DMS153 (cell line): Measurements from ENCODE around the gene C11orf54.
"Not testable (repeated sequence)": the region's sequence is repeated elsewhere in the genome, so short reads cannot be mapped to it uniquely, and the experiment has no call there.

ENCODE experiments used
- DNase-seq: peaks from one replicate; lab custom pipeline; 2025; lab: John Stamatoyannopoulos, UW

The C11orf54 gene

DNA sequence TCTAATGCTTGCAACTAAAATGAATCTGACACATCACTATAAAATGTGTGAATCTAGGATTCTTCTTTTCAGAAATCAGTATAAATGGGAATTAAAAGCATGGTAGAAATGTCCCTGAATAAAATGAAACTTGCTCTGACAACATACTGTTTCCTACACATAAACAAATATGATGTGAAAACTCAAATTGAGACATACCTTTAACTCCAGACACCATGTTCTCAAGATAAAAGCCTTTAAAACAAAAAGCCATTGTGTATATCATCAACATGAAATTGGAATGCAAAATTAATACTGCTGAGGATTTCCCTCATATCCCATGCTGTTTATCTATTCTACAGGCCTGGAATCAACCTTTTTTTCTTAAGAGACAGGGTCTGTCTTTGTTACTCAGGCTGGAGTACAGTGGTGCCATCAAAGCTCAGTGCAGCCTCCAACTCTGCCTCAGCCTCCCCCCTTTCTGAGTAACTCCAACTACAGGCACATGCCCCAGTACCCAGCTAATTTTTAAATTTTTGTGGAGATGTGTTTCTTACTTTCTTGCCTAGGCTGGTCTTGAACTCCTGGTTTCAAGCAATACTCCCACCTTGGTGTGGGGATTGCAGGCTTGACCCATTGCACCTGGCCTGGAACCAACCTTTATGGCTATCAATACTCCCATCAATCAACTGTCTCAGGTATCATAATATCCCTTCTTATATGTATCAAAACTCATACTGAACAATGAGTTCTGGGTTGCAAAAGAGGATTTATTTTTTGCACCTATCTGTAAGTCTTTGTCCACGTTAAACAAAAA, 6.8 kb upstream of the C11orf54 start:
- DNase-seq = no peak

DNA sequence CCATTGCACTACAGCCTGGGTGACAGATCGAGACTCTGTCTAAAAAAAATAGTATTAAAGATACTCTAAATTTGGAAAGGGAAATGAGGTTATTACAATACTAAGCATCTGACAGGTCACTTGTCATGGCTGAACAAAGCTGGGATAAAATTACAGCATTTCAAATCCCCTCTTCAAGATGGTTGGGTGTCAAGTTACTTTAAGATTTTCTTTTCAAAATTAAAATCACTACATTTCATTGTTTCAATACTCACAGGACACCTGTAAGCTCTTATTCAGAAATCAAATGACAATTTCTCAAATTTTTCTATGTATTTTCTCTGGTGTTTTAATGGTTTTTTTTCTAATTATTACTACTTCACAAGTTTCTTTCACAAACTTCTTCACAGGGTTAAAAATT, 5.8 kb upstream of the C11orf54 start:
- no peak for DNase-seq

DNA sequence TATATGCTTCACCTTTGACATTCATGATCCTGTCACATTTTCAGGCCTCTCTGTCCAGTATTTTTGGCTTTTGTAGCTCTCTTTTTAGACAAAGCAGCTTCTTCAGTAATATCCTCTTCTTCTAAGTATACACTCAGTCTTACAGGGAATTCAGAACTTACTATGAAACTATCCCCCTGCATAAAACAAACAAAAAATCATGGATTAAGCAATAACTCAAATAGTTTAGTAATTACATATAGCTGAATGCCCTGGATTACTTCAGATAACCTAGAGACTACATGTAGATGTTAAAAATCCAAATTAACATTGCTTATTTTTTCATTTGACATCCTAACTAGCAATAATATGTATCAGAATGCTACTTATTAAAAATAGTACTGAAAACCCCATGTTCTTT, 5.3 kb upstream of the C11orf54 start:
- no peak for DNase-seq

DNA sequence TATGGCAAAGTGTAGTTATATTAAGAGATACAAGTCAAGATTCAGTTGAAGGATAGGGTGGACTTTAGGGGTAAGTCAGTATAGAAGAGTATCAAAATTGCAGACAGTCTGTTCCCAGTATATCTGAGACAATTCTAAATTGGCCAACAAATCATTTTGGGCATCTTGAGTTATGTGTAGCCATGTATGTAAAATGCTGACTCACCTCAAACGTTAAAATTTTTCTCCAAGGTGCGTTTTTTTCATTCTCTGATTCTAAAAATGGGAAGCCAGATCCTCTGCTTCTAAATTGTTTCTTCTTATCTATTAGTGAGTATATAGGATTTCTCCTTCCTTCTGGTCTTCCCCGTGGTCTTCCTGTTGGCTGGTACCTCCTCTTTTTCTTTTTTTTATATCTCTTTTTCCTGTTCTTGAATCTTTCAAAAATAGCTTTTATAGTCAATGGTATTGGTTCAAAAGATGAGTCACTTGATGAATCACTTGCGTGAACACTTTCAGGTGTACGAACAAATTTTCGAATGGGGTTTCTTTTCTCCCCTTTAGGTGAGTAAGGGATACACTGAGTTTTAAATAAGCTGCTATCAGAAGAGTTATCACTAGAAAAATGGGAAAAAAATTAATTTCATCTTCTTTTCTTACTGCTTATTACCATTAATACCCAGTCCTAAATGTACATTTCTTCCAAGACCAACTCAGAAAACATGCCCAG, 3.4 kb upstream of the C11orf54 start:
- DNase-seq = no peak

DNA sequence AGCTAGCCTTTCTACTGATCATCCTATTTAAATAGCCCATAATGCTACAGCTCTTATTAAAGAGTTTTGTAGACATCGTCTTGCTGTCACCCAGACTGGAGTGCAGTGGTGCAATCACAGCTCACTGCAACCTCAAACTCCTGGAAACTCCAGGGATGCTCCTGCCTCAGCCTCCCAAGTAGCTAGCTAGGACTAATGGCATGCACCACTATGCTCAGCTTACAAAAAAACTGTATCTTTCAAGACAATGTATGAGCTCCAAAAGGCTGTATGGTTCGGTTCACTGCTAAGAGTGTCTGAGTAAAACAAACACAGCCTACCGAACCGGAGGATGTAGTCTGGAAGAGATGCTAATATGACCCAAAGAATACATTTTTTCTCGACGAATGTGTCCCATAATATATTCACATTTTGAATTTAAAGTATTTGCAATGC, 2.8 kb upstream of the C11orf54 start:
- no peak for DNase-seq

DNA sequence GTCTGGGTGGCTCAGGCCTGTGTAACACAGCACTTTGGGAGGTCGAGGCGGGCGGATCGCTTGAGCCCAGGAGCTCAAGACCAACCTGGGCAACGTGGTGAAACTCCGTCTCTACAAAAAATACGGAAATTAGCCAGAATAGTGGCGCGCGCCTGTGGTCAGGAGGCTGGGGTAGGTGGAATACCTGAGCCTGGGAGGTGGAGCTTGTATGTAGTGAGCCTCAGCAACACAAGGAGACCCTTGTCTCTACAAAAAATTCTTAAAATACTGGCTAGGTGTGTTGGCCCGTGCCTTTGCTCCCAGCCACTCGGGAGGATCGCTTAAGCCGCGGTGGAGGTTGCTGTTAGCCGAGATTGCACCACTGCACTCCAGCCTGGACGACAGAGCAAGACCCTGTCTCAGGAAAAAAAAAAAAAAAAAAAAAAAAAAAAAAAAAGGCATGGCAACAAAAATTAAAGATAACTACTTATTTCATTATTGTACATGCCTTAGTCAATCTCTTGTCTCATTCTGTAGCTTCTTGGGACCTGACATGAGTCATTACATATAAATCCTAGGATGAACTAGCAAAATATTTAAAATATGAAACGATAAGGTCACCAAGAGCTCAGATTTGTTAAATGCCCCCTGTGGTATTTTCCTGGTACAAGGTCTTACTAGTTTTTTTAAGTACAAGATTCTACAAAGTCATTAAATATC, 1.3 kb upstream of the C11orf54 start:
- no peak for DNase-seq

DNA sequence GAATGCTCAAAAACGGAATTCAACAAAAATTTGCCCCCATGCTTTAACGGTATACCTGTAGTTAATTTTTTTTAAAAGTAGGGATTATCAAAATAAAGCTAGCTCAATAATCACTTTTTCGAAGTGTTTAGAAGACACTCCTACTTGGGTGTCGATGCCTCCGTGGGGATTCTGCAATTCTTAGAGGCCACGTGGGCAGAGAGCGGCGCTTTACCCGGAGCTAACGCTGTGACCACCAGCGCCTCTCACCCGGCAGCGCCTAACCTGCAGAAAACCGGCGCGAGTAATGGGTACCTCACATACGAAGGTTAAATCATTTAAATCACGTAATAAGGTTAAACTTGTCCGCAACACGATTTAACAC, 760 bp upstream of the C11orf54 start:
- DNase-seq = peak; percentile 4

DNA sequence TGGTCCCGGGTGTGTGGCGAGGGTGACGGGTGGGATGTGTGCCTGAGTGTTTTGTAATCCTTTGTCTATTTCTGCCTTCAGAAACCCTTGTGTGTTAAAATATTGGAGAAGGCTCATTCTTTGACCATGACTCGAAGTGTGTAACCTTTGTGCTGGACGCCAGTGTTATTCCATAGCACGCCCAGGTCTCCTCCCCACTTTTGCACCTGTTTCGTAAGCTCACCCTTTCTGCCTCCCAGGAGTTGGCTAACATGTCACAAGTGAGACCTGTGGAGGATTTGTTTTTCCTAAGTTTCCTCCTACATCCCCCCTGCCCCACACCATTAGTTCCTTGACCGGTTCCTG, 382 bp downstream of the C11orf54 start:
- peak; percentile 30 for DNase-seq

DNA sequence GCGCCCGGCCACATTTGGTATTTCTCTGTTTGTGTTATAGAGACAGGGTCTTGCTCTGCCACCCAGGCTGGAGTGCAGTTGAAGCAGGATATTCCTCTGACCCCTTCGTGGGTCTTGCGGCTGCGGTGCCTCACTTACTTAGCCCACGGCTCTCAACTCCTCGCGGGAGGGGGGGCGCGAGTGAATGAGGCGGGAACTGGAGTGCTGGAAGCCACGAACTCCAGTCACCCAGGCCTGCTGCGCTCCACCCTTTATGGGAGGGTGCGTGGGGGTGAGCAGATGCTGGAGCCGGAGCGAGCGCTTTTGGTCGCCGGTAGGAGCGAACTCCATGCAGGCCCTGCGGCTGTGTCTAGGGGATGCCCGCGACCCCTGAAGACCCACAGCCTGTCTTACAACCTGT, 1.8 kb downstream of the C11orf54 start:
- no peak for DNase-seq

DNA sequence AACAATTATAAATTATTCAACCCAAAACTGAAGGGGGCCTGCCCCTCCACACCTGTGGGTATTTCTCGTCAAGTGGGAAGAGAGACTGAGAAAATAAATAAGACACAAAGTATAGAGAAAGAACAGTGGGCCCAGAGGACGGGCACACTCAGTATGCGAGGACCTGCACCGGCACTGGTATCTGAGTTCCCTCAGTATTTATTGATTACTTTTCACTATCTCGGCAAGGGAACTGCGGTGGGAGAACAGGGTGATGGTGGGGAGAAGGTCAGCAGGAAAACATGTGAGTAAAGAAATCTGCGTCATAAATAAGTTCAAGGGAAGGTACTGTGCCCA, 3.2 kb downstream of the C11orf54 start:
- no peak for DNase-seq

DNA sequence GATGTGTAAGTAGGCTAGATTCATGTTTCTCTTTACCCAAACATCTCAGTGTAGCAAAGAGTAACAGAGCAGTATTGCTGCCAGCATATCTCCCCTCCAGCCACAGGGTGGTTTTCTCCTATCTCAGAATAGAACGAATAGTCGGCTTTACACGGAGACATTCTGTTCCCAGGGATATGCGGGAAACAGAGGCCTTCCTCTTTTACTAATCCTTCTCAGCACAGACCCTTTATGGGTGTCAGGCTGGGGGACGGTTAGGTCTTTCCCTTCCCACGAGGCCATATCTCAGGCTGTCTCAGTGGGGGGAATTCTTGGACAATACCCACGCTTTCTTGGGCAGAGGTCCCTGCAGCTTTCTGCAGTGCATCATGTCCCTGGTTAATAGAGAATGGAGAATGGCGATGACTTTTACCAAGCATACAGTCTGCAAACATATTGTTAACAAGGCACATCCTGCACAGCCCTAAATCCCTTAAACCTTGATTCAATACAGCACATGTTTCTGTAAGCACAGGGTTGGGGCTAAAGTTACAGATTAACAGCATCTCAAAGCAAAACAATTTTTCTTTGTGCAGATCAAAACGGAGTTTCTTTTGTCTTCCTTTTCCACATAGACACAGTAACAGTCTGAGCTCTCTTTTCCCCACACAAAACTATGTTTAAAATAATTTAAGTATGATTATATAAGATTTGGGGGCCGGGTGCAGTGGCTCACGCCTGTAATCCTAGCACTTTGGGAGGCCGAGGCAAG, 3.7 kb downstream of the C11orf54 start:
- DNase-seq = not testable (repeated sequence)

DNA sequence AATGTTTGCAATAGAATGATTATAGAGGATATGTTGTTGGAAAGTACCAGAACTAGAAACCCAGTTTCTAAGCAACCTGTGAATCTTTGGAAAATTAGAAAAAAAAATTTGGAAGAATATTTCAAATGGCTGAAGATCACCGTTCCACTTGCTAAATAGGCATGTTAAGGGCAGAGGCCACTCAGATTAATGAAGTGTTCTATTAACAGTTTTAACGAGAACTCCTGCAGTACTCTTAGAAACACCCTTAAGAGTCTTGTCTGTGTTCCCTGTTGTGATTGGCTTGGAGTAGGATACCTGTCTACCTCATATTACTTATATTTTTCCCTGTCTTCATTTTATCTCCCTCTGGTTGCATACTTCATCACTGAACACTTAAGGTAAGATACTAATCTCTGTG, 4.6 kb downstream of the C11orf54 start:
- no peak for DNase-seq

DNA sequence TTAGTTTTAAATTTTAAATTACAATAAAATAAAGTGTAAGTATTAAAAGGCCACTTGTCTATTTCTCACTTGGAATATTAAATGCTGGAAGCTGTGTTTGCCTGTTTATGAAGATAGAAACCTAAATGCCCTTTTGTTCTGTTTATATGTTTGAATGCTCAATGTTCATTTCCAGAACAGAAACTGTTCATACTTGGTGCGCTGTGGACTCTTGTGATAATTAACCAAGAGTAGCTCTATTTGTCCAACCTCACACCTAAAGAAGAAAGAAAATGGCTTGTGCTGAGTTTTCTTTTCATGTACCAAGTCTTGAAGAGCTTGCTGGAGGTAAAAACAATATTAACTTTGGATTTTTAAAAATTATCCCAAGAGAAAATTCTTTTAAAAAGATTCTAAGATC, 5.7 kb downstream of the C11orf54 start:
- no peak for DNase-seq

DNA sequence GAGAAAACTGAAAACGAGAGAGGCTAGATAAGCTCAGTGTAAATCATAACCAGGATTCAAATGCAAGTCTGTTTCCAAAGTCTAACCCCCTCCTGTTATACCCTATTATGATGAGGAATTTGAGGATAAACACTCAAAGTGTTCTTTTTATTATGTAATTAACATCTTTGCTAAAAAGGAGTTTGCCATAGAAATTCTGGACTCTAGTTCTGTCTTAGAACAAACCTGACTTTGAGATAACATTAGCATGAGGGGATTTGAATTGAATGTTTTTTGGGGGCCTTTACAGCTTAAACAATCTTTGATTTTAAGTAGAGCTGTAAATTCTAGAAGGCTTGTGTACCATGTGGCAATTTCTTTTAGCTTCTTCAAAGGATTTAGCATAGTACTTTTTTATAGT, 9.5 kb downstream of the C11orf54 start:
- no peak for DNase-seq

DNA sequence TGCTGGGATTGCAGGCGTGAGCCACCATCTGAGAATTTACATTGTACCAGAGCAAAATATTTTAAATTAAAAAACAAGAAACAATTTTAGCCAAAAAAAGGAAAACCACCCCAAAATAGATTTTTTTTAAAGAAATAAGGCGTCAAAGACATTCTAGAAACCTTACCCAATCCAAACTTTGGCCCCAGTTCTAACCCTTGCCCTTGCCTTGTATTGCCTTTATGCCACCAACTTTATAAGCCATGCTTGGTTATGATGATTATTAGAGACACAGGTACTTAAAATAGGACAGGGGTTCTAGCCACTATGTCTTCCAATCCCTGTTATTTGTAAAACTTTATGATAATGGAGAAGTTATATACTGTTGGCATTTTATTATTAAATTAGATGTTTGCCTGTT, 11.8 kb downstream of the C11orf54 start:
- no peak for DNase-seq

DNA sequence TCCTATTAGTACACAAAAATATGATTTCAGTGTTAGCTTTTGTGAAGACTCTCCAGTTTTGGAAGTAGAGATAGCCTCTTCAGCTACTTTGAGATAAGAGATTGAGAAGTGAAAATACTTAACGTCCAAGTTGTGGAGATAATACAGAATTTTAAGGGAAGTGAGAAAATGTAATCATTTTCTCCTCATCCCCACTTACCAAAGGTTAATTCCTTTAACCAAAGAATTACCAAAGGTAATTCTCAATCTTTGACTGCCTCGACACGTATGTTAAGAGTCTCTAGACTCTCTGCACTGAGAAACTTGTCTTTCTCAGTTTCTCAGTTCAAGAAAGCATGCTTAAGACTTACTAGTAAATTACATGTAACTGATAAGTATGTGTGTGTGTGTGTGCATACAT, 15.3 kb downstream of the C11orf54 start:
- DNase-seq = no peak

DNA sequence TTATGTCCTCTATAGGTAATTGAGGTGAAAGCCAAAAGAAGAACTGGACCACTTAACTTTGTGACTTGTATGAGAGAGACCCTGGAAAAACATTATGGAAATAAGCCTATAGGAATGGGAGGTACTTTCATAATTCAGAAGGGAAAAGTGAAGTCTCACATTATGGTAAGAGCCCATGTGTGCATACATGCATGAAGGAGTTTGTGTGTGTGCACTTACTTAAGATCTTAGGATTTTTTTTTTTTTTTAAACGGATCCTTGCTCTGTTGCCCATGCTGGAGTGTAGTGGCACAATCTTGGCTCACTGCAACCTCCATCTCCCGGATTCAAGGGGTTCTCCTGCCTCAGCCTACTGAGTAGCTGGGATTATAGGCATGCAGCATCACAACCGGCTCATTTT, 15.8 kb downstream of the C11orf54 start:
- DNase-seq = no peak

DNA sequence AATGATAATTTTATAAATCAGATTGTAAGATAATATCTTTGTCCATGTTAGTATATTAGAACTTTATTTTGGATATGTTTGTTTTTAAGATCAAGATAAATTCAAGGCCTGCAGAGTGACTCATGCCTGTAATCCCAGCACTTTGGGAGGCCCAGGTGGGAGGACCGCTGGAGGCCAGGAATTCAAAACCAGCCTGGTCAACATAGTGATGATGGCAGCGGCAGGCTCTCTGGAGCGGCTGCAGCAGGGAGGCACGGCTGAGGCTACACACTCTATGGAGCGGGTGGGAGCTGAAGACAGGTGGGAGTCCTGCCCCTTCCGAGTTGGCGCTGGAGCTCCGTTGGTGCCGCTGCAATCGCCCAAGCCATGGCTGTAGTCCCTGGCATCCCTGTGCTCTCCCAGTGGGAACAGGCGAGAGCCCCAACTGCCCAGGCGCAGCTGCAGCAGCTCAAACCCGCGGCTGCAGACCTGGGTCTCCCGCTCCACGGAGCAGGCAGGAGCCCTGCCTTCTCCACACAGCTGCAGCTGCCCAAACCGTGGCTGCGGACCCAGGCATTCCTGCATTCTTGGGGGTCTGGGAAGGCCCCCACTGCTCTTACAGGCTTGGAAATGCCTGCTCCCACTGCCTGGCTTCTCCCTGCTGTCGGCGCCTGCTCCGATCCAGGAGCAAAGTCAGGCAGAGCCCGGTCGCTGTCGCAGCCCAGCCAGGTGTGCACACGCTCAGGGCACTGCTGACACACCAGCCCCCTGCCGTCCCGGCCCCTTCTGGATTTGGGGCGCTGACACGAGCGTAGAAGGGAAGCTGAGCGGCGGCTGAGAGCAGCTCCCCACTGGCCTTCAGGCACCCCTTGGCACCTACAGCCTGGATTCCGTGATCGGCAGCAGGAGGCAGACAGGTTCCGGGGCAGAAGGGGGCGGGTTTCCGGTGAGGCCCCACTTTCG, 16.7 kb downstream of the C11orf54 start:
- no peak for DNase-seq

DNA sequence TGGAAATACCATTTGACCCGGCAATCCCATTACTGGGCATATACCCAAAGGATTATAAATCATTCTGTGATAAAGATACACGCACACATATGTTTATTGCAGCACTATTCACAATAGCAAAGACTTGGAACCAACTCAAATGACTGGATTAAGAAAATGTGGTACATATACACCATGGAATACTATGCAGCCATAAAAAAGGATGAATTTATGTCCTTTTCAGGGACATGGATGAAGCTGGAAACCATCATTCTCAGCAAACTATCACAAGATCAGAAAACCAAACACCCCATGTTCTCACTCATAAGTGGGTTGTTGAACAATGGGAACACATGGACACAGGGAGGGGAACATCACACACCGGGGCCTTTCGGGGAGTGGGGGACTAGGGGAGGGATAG, 17.7 kb downstream of the C11orf54 start:
- not testable (repeated sequence) for DNase-seq

DNA sequence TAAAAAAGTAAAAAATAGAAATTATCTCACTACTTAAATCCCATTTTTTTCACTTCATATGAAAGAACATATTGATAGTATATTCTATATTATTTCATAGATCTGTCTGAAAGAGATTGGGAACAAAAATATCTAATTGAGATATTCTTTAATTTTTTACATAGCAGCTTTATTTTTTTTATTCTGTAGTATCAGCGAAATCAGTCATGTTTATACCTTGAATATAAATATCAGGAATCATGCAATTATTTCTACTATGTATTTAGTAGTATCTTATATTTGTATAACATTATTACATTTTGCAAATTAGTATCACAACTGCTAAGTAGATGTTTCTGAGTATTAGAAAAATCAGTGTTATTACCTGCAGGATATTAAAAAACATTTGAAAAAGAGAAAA, 20.4 kb downstream of the C11orf54 start:
- no peak for DNase-seq

DNA sequence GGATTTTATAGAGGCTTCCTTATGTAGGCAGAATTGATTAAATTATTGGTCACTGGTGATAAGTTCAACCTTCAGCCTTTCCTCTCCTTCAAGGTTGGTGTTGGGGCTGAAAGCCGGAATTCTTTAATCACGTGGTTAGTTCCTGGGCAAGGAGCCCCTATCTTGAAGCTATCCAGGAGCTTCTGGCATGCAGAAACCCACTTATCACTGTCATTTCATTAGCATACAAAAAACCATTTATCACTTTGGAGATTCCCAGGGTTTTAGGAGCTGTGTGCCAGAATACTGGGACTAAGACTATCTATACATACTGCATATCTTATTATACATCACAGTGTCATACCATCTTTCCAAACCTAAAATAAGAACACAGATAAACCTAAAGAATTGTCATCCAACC, 24.1 kb downstream of the C11orf54 start:
- no peak for DNase-seq

DNA sequence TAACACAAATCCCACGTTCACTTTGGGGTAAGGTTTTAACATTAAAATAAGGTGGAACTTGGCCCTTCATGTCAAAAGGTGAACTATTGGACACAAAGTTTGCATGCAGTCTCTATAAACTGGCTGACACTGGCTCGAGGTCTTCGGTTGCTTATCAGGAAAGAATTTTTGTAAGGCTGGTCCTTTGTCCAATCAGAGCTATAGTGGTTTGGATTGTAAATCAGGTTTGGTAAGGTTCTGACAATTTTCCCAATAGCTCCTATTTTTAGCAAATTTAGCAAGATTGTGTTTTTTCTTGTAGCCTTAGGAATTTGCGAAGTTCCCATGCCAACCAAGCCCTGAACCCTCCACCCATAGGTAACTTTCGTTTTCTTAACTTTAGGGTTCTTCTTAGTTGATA, 25.0 kb downstream of the C11orf54 start:
- no peak for DNase-seq
